Panc1 (cell line): Measurements from ENCODE around the gene XXYLT1. TPM values are rescaled to one million over a fixed set of nuclear protein-coding genes. Genes with fewer than 3 reads are reported as not detected.

Experiments
- ATAC-seq: fragments of 200-7000 bp; cut with Tn5 transposase; 2 replicates; pipeline ENCODE4 v1.9.1; 2020; ENCODE audit warnings: mild to moderate bottlenecking, moderate library complexity
- BruUV-seq: library from RNA; stranded (reverse); fragments of 400-500 nt; replicated peaks from 2 replicates; lab custom pipeline; 2021; lab: Mats Ljungman, UMichigan
- CTCF ChIA-PET: fragments of 300-600 bp; sonication (Branson Sonifier 250); formaldehyde crosslinking; loops from one replicate; lab custom pipeline; 2022; ENCODE audit warnings: antibody characterized with exemption; lab: Charles Lee
- POLR2A ChIA-PET: fragments of 300-600 bp; sonication (Branson Sonifier 250); formaldehyde crosslinking; loops from one replicate; lab custom pipeline; 2022; ENCODE audit warnings: antibody characterized with exemption; lab: Charles Lee
- DNase-seq: peaks from one replicate; pipeline ENCODE4 v3.0.0-alpha.2; 2010; ENCODE audit warnings: low read depth, low spot score
- H3K27ac ChIP-seq: 2 replicates; pipeline ENCODE4 v1.5.1; 2011; ENCODE audit warnings: mild to moderate bottlenecking, low read length, inconsistent platforms
- H3K27me3 ChIP-seq: fragments of 200-500 bp; sonication (Bioruptor generic); 2 replicates; pipeline ENCODE4 v1.6.0; 2014; ENCODE audit warnings: low read length, inconsistent platforms; ENCODE audit not compliant: control insufficient read depth, insufficient read depth
- H3K36me3 ChIP-seq: fragments of 200-500 bp; sonication (Bioruptor generic); 2 replicates; pipeline ENCODE4 v1.5.1; 2014; ENCODE audit warnings: inconsistent platforms, mild to moderate bottlenecking, low read length, moderate library complexity; ENCODE audit not compliant: control insufficient read depth, insufficient read depth
- H3K4me1 ChIP-seq: 2 replicates; pipeline ENCODE4 v1.5.1; 2011; ENCODE audit warnings: inconsistent platforms, mild to moderate bottlenecking, low read length, moderate library complexity; ENCODE audit not compliant: control insufficient read depth, insufficient read depth
- H3K4me3 ChIP-seq, 2 experiments: 2 replicates each; pipeline ENCODE4 v1.5.1; 2011 to 2012; ENCODE audit warnings: low read depth in 2 of 2, low read length in 2 of 2, mild to moderate bottlenecking in 2 of 2, inconsistent platforms in 1 of 2, moderate library complexity in 1 of 2
- H3K9me3 ChIP-seq: fragments of 200-500 bp; sonication (Bioruptor generic); 2 replicates; pipeline ENCODE4 v1.5.1; 2014; ENCODE audit warnings: low read depth, mild to moderate bottlenecking, inconsistent platforms, low read length, moderate library complexity; ENCODE audit not compliant: control insufficient read depth, insufficient read depth
- POLR2AphosphoS5 ChIP-seq: IDR thresholded peaks from 2 replicates; pipeline ENCODE4 v1.6.1; 2012; ENCODE audit warnings: mild to moderate bottlenecking, low read depth, low read length, moderate library complexity
- SIN3A ChIP-seq: IDR thresholded peaks from 2 replicates; pipeline ENCODE4 v1.6.1; 2012; ENCODE audit warnings: low read depth, mild to moderate bottlenecking, low read length, moderate library complexity, borderline replicate concordance; ENCODE audit not compliant: insufficient read depth
- TCF7L2 ChIP-seq: IDR thresholded peaks from 2 replicates; pipeline ENCODE4 v1.6.1; 2011; ENCODE audit warnings: mild to moderate bottlenecking, low read depth, low read length, inconsistent platforms
- in situ Hi-C: cut with HindIII; loops from 2 replicates; pipeline ENCODE4 v1.10.0; 2016; ENCODE audit warnings: low sequenced_read_pairs, low pct_unique_long_range_greater_than_20kb
- intact Hi-C: fragments of 100-400 bp; cut with micrococcal nuclease; formaldehyde crosslinking; loops from one replicate; pipeline ENCODE4 v1.10.0; 2022; ENCODE audit not compliant: unreplicated experiment
- total RNA-seq: library from RNA; stranded (reverse); gene quantifications from one replicate; pipeline ENCODE4 v1.2.1, GENCODE V29; 2021; ENCODE audit not compliant: unreplicated experiment
- TF ChIP-seq, protein P1 (sequence below): fragments of 450-650 bp; IDR thresholded peaks from 2 replicates; pipeline ENCODE4 v1.5.1; 2017; ENCODE audit warnings: mild to moderate bottlenecking
- TF ChIP-seq, protein P2 (sequence below), 2 experiments: IDR thresholded peaks; 2 replicates each; pipeline ENCODE4 v1.6.1; 2011 to 2012; ENCODE audit warnings: low read depth in 2 of 2, control low read depth in 1 of 2, low read length in 1 of 2, mild to moderate bottlenecking in 1 of 2, moderate library complexity in 1 of 2; ENCODE audit not compliant: insufficient read depth in 1 of 2

XXYLT1 gene
- total RNA-seq, 1 experiment from 2014 or later, result 26.0 TPM

DNA sequence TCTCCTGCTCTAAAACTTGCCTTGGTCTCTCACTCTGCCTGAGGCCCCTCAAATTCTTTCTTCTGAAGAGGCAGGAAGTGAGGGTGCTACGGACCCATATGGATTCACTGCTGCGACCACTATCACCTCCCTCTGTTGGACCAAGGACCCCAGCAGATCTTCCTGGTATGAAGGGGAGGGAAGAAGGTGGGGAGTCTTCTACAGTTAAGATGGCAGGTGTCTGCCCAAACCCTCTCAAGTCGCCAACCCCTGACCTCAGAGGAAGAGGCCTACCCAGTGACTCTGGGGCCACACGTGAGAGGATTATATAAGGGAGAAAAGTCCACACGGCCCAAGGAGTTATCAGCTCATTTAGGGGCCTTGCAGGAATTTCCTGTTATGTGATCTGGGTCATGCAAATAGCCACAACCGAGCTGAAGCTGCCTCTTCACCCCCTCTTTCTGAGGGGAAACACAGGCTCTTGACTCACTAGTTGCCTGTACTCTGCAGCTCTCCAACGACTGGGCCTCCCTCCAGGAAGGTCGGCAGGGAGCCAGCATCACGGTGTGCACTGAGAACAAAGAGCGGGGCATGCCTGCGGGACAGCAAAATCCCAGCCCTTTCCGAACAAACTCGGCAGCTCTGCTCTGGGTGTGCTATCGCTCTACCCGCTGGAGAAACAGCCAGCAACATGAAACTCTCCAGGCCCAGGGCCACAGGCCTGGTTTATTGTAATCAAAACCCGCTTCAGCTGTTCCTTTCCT is 116.0 kb downstream of the XXYLT1 start:
- POLR2A ChIA-PET, result interaction anchor here (0.6 to 0.7 kb wide), 2 partner anchors 119 to 174 kb away, joined by 3 to 4 read pairs; no protein-coding TSS in a partner anchor
- intact Hi-C loops, result loop anchor here (10.0 kb wide), 1 partner anchor 100 kb away; no protein-coding TSS in a partner anchor
- H3K27me3 ChIP-seq, result no peaks in the 10 kb centered on the region
- DNase-seq (no peak), ATAC-seq (peak; percentile 73)
- H3K9me3 ChIP-seq, result no peaks in the 10 kb centered on the region
- peak overlapping the region; percentile 87 for H3K27ac ChIP-seq
- CTCF ChIA-PET, result no interaction called here
- H3K36me3 ChIP-seq, result no peaks in the 10 kb centered on the region
- peaks cover 59% of the 10 kb centered on the region for H3K4me1 ChIP-seq
- in situ Hi-C loops, result no loop called here
- H3K4me3 ChIP-seq, result peak overlapping the region in 1 of 2 experiments; percentile 16; a peak in 1 of 4 replicates
- TF ChIP-seq SIN3A, result no peak
- TF ChIP-seq, protein P1, sequence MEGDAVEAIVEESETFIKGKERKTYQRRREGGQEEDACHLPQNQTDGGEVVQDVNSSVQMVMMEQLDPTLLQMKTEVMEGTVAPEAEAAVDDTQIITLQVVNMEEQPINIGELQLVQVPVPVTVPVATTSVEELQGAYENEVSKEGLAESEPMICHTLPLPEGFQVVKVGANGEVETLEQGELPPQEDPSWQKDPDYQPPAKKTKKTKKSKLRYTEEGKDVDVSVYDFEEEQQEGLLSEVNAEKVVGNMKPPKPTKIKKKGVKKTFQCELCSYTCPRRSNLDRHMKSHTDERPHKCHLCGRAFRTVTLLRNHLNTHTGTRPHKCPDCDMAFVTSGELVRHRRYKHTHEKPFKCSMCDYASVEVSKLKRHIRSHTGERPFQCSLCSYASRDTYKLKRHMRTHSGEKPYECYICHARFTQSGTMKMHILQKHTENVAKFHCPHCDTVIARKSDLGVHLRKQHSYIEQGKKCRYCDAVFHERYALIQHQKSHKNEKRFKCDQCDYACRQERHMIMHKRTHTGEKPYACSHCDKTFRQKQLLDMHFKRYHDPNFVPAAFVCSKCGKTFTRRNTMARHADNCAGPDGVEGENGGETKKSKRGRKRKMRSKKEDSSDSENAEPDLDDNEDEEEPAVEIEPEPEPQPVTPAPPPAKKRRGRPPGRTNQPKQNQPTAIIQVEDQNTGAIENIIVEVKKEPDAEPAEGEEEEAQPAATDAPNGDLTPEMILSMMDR, result no peak
- TF ChIP-seq TCF7L2, result peak; percentile 62
- TF ChIP-seq, protein P2, sequence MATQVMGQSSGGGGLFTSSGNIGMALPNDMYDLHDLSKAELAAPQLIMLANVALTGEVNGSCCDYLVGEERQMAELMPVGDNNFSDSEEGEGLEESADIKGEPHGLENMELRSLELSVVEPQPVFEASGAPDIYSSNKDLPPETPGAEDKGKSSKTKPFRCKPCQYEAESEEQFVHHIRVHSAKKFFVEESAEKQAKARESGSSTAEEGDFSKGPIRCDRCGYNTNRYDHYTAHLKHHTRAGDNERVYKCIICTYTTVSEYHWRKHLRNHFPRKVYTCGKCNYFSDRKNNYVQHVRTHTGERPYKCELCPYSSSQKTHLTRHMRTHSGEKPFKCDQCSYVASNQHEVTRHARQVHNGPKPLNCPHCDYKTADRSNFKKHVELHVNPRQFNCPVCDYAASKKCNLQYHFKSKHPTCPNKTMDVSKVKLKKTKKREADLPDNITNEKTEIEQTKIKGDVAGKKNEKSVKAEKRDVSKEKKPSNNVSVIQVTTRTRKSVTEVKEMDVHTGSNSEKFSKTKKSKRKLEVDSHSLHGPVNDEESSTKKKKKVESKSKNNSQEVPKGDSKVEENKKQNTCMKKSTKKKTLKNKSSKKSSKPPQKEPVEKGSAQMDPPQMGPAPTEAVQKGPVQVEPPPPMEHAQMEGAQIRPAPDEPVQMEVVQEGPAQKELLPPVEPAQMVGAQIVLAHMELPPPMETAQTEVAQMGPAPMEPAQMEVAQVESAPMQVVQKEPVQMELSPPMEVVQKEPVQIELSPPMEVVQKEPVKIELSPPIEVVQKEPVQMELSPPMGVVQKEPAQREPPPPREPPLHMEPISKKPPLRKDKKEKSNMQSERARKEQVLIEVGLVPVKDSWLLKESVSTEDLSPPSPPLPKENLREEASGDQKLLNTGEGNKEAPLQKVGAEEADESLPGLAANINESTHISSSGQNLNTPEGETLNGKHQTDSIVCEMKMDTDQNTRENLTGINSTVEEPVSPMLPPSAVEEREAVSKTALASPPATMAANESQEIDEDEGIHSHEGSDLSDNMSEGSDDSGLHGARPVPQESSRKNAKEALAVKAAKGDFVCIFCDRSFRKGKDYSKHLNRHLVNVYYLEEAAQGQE (IDR thresholded peaks at IDR 0.05; ENCODE audit: insufficient read depth in 1 of 2, low read depth in 2 of 2, low read length in 1 of 2), result no peak
- no TSS peak for BruUV-seq

DNA sequence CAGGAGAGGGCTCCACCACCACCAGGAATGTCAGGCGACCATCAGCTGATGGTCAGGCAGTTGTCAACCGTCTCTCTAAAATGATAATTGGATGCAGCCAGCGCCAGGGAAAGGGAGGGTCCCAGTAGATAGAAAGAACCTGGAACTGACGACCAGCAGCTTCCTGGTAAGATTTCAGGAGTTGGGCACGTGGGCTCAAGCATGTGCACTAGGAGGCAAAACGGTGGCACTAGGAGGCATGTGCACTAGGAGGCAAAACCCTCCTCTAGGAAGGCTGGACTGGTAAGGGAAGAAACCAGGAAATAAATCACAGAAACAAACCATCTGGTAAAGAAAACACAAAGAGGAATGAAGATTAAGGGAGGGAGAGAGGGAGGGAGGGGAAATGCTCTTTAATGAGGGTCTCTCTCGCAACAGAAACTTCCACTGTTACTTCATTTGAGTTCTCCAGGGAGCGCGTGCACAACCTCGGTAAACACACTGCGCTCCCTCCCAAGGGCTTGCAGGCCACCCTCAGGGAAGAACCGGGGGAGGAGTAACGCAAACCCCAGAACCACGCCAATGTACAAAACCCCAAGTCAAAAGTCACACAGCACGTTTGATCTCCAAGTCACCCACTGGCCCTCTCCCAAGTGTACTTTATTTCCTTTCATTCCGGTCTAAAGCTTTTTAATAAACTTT is 116.7 kb downstream of the XXYLT1 start:
- in situ Hi-C loops (no loop called here), intact Hi-C loops (loop anchor here (10.0 kb wide), 1 partner anchor 101 kb away; no protein-coding TSS in a partner anchor)
- no peak for DNase-seq
- Histone ChIP-seq H3K4me1 (peaks cover 67% of the 10 kb centered on the region), H3K36me3 (no peaks in the 10 kb centered on the region), H3K9me3 (no peaks in the 10 kb centered on the region), H3K4me3 (no peak overlapping the region), H3K27me3 (no peaks in the 10 kb centered on the region), H3K27ac (peak overlapping the region; percentile 87)
- no peak for TF ChIP-seq SIN3A
- TF ChIP-seq, protein P2 (IDR thresholded peaks at IDR 0.05; ENCODE audit: insufficient read depth in 1 of 2, low read depth in 2 of 2, low read length in 1 of 2), result no peak
- TF ChIP-seq, protein P1, result no peak
- no peak for TF ChIP-seq POLR2AphosphoS5
- no peak for TF ChIP-seq TCF7L2
- BruUV-seq, result no TSS peak
- CTCF ChIA-PET, result no interaction called here
- no peak for ATAC-seq
- POLR2A ChIA-PET, result interaction anchor here (0.6 kb wide), 1 partner anchor 487 kb away, joined by 3 read pairs; no protein-coding TSS in a partner anchor
